HG02870 (cell line): Measurements from ENCODE around the gene PRX.
"Not testable (repeated sequence)": the region's sequence is repeated elsewhere in the genome, so short reads cannot be mapped to it uniquely, and the experiment has no call there.

Source experiments
- ATAC-seq: cut with Tn5 transposase; IDR thresholded peaks from one replicate; pipeline ENCODE4 v1.9.1; 2021; ENCODE audit warnings: mild to moderate bottlenecking, moderate library complexity; ENCODE audit not compliant: unreplicated experiment

The PRX gene

DNA sequence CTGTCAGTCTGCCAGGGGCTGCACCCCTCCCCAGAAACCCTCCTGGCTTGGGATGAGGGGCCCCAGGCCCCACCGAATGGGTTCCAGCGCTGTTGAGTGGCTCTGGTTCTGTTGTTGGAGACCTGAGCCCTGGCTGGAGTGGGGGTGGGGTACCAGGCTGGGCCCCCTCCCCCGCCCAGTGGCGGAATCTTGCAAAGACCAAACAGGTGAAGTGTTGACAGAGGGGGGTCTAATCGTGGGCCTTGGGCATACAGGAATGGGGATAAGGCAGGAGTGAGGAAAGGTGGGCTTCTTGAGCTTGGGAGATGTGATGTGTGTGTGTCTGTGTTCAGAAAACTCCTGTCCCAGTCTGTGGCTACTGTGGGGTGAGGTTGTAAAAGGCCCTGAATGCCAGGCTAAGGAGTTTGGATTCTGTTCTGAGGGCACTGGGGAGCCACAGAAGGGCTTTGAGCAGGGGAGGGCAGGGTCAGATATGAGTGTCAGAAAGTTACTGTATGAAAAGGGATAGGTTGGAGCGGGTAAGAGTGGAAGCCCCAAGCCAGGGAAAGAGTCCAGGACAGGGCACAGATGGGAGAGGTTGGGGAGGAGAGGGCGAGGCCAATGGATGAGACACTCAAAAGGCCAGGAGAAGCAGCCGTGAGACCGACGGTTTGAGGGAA, 23.0 kb downstream of the PRX start, which contains the start of gene HIPK4:
TSS of gene HIPK4 (minus strand) at position 98 of the 659 bp plus-strand sequence. CDS start 279 bp downstream, outside the sequence.
- no peak for ATAC-seq

- ATAC-seq: no peak
Observed at GRCh38 chr19:40389404-40390083, 23.6 kb downstream of the PRX start.

DNA sequence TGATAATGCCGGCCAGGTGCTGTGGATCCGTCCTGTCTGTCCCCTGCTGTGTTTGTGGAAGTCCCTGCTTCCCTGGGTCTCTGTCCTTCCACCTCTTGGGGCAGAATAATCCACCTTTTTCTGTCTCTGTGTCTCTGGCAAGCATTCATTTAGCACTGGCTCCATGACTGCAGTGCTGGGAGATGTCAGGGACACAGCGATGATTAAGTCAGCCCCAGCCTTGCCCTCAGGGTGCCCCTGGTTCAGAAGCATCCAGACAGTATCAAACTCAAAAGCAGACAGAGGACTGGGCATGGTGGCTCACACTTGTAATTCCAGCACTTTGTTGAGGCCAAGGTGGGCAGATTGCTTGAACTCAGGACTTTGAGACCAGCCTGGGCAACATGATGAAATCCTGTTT, 24.7 kb downstream of the PRX start:
- no peak for ATAC-seq

DNA sequence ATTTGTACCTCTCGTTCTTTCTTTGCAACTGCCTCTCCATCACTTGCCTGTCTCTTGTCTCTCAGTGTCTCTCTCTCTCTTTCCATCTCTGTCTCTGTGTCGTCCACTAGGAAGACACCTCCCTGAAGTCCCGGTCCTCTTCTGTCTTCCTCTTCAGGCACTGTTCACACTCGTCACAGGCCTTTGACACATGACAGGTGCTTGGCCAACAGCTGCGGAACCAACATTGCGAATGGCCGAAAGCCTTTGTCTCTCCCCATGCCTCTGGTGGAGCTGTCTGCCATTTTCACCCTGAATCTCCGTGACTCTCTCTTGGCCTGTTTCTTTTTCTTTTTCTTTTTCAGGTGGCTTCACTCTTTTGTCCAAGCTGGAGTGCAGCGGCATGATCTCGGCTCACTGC, 26.0 kb downstream of the PRX start:
- ATAC-seq: no peak

DNA sequence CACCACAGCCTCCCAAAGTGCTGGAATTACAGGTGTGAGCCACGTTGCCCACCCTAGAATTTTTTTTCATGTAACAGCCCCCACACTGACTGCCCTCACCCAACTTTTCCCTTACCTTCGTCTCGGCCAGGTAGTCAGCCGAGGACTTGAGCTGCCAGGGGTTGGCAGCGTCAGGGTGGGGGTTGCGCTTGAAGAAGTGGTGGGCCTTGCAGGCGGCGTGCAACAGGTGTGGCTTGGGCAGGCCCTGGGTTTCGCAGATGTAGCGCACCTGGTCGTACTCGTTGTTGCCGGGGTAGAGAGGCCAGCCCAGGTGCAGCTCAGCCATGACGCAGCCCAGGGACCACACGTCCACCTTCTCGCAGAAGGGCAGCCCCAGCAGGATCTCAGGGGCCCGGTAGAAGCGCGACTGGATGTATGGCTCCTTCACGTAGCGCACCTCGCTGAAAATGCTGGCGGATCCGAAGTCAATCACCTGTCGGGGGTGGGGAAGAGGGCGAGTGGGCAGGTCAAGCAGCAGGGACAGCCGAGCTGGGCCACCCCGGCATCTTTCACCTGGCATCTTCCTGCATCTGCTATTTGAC, 29.4 kb downstream of the PRX start:
- ATAC-seq: no peak

GRCh38 chr19:40381321-40381720, 31.9 kb downstream of the PRX start:
- ATAC-seq: no peak

DNA sequence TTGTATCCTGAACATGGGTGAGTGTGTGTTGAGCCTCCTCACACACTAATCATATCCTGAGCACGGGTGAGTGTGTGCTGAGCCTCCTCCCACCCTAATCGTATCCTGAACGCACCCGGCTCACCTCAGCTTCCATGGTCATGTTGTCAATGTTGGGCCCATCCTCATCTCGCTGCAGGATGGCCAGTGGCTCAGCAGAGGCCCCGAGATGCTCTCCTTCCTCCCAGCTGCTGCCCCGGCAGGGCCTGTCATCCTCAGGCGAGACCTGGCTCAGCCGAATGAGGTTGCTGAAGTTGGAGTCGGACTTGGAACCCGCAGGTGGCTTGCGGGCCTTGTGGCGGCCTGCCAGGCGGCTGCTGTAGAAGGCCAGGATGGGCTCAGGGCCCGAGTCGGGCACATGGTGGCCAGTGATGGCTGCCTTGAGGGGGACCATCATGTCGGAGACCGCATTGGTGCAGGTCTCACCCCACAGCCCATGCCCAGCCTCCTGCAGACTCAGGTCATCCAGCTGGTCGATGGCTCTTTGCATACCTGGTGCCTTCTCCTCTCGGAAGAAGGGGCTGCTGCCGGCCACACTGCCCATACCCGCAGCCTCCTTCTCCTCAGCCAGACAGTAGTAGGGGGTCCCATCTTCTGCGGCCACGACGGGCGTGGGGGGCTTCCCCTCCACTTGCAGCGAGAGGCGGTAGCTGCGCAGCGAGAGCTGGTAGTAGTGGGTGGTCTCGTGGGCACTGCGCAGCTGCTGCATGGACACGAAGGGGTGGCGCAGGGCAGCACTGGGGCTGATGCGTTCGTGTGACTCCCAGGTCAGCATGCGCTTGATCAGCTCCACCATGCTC, 32.8 kb downstream of the PRX start:
- no peak for ATAC-seq

- no peak for ATAC-seq
Observed at GRCh38 chr19:40379446-40380198, 33.6 kb downstream of the PRX start.

DNA sequence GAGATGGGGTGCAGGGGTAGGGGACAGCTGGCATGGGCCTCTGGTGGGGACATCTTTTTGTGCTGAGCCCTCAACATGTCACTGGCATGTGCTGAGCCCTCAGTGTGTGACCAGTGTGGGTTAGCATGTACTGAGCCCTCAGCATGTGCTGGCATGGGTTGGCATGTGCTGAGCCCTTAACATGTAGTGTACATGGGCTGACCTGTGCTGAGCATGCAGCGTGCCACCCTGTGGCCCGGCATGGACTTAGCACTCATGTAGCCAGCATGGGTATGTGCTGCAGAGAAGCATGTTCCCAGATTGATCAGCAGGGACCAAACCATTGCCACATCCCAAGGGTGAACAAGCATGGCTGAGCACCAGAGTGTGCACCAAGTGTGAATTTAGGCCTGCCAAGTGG, 34.7 kb downstream of the PRX start:
- no peak for ATAC-seq

DNA sequence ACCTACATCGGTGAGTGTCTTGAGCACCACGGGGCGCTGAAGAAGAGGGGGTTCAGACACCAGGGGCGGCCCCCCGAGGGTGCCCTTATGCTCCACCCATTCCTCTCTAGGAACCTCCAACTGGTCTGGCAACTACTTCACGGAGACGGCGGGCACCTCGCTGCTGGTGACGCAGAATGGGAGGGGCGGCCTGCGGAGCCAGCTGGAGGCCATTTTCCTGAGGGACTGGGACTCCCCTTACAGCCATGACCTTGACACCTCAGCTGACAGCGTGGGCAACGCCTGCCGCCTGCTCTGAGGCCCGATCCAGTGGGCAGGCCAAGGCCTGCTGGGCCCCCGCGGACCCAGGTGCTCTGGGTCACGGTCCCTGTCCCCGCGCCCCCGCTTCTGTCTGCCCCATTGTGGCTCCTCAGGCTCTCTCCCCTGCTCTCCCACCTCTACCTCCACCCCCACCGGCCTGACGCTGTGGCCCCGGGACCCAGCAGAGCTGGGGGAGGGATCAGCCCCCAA, 35.2 kb downstream of the PRX start:
- no peak for ATAC-seq

DNA sequence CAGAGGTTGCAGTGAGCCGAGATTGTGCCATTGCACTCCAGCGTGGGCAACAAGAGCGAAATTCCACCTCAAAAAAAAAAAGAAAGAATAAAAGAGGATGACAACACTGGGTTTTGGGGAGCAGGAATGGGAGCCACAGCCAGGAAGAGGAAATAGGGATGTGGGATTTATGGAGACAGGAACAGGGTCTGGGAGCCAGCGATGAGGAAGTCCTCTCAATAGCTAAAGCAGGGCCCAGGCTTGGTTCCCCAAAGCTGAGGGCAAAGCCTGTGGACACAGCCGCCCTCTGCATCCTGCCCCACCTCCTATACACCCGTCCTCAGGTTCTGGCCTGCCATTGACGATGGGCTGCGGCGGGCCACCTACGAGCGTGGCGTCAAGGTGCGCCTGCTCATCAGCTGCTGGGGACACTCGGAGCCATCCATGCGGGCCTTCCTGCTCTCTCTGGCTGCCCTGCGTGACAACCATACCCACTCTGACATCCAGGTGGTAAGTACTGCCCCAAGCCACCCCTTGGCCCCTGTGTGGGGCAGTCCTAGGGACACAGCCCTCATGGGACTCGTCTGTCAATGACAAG, 36.8 kb downstream of the PRX start:
- ATAC-seq: no peak

DNA sequence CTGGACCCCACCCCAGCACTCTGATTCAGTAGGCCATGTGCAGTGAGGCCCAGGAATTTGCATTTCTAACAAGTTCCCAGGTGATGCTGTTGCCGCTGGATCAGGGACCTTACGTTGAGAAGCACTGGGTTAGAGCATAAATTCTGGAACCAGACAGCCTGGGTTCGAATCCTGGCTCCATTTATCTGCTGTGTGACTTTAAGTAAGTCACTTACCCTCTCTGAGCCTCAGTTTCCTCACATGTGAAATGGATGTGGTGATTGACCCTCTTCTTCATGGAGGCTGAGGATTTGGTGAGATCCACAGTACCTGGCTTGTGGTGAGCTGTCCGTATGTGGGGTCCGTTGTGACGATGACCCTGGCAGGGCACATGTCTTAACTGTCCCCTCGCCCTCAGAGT, 39.1 kb downstream of the PRX start:
- ATAC-seq: no peak

- ATAC-seq: no peak
Observed at GRCh38 chr19:40371802-40372122, 41.4 kb downstream of the PRX start.

- ATAC-seq: no peak
Observed at GRCh38 chr19:40370997-40371801, 42.0 kb downstream of the PRX start.

DNA sequence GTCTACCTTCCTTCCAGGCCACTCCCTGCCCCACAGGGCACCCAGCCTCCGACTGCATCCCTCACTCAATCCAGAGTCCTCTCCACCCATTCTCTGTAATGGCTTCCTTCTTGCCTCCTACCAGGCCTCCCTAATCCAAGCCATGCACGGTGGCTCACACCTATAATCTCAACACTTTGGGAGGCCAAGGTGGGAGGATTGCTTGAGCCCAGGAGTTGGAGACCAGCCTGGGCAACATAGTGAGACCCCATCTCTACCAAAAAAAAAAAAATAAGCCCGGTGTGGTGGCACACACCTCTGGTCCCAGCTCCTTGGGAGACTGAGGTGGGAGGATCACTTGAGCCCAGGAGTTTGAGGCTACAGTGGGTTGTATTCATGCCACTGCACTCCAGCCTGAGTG, 42.9 kb downstream of the PRX start:
- not testable (repeated sequence) for ATAC-seq

DNA sequence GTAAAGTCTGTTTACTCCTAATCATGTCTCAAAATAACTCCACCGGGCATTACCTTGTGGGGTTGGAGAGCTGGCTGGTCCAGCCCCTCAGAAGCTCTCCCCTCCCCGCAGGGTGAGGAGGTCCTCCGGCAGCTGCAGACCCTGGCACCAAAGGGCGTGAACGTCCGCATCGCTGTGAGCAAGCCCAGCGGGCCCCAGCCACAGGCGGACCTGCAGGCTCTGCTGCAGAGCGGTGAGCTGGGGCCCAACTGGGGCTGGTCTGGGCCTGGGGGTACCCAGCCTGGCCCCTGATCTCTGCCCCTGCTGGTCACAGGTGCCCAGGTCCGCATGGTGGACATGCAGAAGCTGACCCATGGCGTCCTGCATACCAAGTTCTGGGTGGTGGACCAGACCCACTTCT, 43.4 kb downstream of the PRX start:
- ATAC-seq: no peak

- ATAC-seq: no peak
Observed at GRCh38 chr19:40367577-40368434, 45.4 kb downstream of the PRX start.

DNA sequence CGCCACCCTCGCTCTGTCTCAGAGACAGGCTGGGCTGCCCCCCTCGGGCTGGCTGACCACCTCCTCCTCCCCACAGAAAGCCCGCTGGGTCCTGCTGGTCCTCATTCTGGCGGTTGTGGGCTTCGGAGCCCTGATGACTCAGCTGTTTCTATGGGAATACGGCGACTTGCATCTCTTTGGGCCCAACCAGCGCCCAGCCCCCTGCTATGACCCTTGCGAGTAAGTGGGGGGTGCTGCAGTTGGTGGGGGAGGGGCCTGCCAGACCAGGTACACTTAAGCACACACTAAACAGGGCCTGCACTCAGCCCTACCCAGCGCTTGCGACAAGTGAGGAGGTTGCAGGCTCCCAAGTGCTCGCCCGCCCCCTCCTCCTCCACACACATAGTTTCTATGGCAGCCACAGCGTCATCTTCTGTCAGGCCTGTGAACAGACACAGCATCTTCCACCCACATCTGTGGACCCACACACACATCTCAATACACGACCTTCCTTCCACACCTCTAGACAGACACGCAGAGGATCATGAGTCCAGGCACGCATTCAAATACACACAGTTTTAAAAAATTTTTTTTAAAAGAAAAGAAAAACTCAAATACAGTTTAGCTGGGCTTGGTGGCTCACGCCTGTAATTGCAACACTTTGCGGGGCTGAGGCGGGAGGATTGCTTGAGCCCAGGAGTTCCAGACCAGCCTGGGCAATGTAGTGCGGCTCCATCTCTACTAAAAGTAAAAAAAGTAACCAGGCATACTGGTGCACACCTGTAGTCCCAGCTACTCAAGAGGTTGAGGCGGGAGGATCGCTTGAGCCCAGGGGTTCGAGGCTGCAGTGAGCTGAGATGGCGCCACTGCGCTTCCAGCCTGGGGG, 46.2 kb downstream of the PRX start:
- no peak for ATAC-seq
